ENCODE results near the gene EGFL7. TPM values are rescaled to one million over a fixed set of nuclear protein-coding genes. Genes with fewer than 3 reads are reported as not detected.

Gene EGFL7
- total and polyA plus RNA-seq, 10 of the 15 experiments (the other 5 are each of a cell fraction or from before 2014, with no cell fraction given): 0.06 to 0.46 (median 0.19) TPM; not detected in 5

- TF ChIP-seq ZBTB40 (IDR thresholded peaks at IDR 0.05; ENCODE audit: borderline replicate concordance) (no peak), SMARCA5 (IDR thresholded peaks at IDR 0.05) (0 out of 2 replicates have a peak, but pooled peaks have one; percentile 49), GATAD2B (conservative IDR thresholded peaks at IDR 0.05; ENCODE audit: low read depth) (no peak; the same call in 1 of the 2 replicates), POLR2A (IDR thresholded peaks at IDR 0.05; ENCODE audit: low read depth, low read length) (no peak), TAF1 (IDR thresholded peaks at IDR 0.05; ENCODE audit: borderline replicate concordance, low read depth, low read length) (no peak), BCLAF1 (IDR thresholded peaks at IDR 0.05) (no peak), RELA (IDR thresholded peaks at IDR 0.05; ENCODE audit: borderline replicate concordance, partially characterized antibody) (no peak), POLR2AphosphoS2 (IDR thresholded peaks at IDR 0.05; ENCODE audit: low read depth, low read length) (no peak), SPI1 (IDR thresholded peaks at IDR 0.05; ENCODE audit: borderline replicate concordance, insufficient read depth, low read depth, low read length) (no peak), MLLT1 (IDR thresholded peaks at IDR 0.05) (no peak), ATF2 (IDR thresholded peaks at IDR 0.05; ENCODE audit: low read length) (no peak), KLF5 (IDR thresholded peaks at IDR 0.05; ENCODE audit: partially characterized antibody) (no peak)
Measured at GRCh38 chr9:136617746-136618579, 44.8 kb upstream of the EGFL7 start (continued).

All from GM12878 (cell line).